ENCODE measurements around the gene MAP3K13.

DNA sequence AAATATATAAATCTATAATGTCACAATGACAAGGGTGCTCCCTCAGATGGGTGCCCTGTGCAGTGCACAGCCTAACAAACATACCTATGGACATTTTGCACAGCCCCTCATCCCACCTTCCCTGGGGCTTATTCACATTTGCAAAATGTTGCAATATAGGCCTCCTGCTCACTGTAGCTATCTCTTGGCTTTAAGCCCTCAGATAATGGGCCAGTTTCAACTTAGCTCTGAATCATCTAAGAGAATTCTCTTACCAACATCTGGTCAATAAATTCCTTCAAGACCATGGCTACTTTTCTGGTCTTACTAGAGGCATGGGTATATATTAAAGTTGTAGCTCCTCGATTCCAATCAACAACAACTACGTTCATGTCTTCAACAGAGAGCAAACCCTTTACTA is 171.6 kb downstream of the MAP3K13 start:
- TF ChIP-seq, protein P1, sequence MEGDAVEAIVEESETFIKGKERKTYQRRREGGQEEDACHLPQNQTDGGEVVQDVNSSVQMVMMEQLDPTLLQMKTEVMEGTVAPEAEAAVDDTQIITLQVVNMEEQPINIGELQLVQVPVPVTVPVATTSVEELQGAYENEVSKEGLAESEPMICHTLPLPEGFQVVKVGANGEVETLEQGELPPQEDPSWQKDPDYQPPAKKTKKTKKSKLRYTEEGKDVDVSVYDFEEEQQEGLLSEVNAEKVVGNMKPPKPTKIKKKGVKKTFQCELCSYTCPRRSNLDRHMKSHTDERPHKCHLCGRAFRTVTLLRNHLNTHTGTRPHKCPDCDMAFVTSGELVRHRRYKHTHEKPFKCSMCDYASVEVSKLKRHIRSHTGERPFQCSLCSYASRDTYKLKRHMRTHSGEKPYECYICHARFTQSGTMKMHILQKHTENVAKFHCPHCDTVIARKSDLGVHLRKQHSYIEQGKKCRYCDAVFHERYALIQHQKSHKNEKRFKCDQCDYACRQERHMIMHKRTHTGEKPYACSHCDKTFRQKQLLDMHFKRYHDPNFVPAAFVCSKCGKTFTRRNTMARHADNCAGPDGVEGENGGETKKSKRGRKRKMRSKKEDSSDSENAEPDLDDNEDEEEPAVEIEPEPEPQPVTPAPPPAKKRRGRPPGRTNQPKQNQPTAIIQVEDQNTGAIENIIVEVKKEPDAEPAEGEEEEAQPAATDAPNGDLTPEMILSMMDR (IDR thresholded peaks at IDR 0.05; ENCODE audit: low read length) = no peak
- no peak for TF ChIP-seq EZH2 (IDR thresholded peaks at IDR 0.05; ENCODE audit: borderline replicate concordance, low read length)
